GM23338 (cell line): ENCODE results near the gene SOD1. TPM values are rescaled to one million over a fixed set of nuclear protein-coding genes. Genes with fewer than 3 reads are reported as not detected.

Experiments
- CREB1 ChIP-seq: fragments of 250-450 bp; sonication (Bioruptor Pico); IDR thresholded peaks from 2 replicates; pipeline ENCODE4 v1.5.0; 2020; ENCODE audit warnings: low read depth, mild to moderate bottlenecking, moderate library complexity
- JUNB ChIP-seq: IDR thresholded peaks from one replicate; pipeline ENCODE4 v1.6.1; 2016; ENCODE audit warnings: antibody characterized with exemption; ENCODE audit not compliant: unreplicated experiment
- POLR2AphosphoS5 ChIP-seq: IDR thresholded peaks from 2 replicates; pipeline ENCODE4 v1.6.1; 2016; ENCODE audit warnings: antibody characterized with exemption, low read depth
- ZNF331 ChIP-seq: fragments of 250-450 bp; sonication (Bioruptor Pico); IDR thresholded peaks from 2 replicates; pipeline ENCODE4 v1.5.0; 2020; ENCODE audit warnings: low read depth, mild to moderate bottlenecking, moderate library complexity
- ZNF462 ChIP-seq: fragments of 250-450 bp; sonication (Bioruptor Pico); IDR thresholded peaks from 2 replicates; pipeline ENCODE4 v1.5.0; 2020; ENCODE audit warnings: mild to moderate bottlenecking, moderate library complexity
- polyA plus RNA-seq: library from polyadenylated mRNA; unstranded; fragments of >200 nt; fragmentation: Nextera tagmentation; extraction: Ambion mirVana; gene quantifications from 2 replicates; pipeline ENCODE4 v1.2.1, GENCODE V29; 2016
- total RNA-seq: library from RNA; depleted of rRNA; stranded (reverse); fragments of >200 nt; shearing (Covaris generic); gene quantifications from 2 replicates; pipeline ENCODE4 v1.2.3, GENCODE V29; 2014
- TF ChIP-seq, protein P1 (sequence below): IDR thresholded peaks from 2 replicates; pipeline ENCODE4 v1.6.1; 2016; ENCODE audit warnings: antibody characterized with exemption
- TF ChIP-seq, protein P2 (sequence below): IDR thresholded peaks from one replicate; pipeline ENCODE4 v1.6.1; 2018; ENCODE audit warnings: antibody characterized with exemption; ENCODE audit not compliant: unreplicated experiment

SOD1 gene
- total and polyA plus RNA-seq, 2 experiments from 2014 or later, result 123 to 454 TPM

GRCh38 chr21:31667639-31668038, 8.1 kb downstream of the SOD1 start (continued):
- TF ChIP-seq ZNF462 (no peak), POLR2AphosphoS5 (no peak), CREB1 (CRISPR knock-in tag) (no peak), JUNB (no peak), ZNF331 (CRISPR knock-in tag) (no peak)
- TF ChIP-seq, protein P1, sequence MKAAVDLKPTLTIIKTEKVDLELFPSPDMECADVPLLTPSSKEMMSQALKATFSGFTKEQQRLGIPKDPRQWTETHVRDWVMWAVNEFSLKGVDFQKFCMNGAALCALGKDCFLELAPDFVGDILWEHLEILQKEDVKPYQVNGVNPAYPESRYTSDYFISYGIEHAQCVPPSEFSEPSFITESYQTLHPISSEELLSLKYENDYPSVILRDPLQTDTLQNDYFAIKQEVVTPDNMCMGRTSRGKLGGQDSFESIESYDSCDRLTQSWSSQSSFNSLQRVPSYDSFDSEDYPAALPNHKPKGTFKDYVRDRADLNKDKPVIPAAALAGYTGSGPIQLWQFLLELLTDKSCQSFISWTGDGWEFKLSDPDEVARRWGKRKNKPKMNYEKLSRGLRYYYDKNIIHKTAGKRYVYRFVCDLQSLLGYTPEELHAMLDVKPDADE, result no peak
- TF ChIP-seq, protein P2, sequence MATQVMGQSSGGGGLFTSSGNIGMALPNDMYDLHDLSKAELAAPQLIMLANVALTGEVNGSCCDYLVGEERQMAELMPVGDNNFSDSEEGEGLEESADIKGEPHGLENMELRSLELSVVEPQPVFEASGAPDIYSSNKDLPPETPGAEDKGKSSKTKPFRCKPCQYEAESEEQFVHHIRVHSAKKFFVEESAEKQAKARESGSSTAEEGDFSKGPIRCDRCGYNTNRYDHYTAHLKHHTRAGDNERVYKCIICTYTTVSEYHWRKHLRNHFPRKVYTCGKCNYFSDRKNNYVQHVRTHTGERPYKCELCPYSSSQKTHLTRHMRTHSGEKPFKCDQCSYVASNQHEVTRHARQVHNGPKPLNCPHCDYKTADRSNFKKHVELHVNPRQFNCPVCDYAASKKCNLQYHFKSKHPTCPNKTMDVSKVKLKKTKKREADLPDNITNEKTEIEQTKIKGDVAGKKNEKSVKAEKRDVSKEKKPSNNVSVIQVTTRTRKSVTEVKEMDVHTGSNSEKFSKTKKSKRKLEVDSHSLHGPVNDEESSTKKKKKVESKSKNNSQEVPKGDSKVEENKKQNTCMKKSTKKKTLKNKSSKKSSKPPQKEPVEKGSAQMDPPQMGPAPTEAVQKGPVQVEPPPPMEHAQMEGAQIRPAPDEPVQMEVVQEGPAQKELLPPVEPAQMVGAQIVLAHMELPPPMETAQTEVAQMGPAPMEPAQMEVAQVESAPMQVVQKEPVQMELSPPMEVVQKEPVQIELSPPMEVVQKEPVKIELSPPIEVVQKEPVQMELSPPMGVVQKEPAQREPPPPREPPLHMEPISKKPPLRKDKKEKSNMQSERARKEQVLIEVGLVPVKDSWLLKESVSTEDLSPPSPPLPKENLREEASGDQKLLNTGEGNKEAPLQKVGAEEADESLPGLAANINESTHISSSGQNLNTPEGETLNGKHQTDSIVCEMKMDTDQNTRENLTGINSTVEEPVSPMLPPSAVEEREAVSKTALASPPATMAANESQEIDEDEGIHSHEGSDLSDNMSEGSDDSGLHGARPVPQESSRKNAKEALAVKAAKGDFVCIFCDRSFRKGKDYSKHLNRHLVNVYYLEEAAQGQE, result no peak
